ENCODE measurements around the gene AHNAK2.
"Not testable (repeated sequence)": the region's sequence is repeated elsewhere in the genome, so short reads cannot be mapped to it uniquely, and the experiment has no call there.

Gene AHNAK2

DNA sequence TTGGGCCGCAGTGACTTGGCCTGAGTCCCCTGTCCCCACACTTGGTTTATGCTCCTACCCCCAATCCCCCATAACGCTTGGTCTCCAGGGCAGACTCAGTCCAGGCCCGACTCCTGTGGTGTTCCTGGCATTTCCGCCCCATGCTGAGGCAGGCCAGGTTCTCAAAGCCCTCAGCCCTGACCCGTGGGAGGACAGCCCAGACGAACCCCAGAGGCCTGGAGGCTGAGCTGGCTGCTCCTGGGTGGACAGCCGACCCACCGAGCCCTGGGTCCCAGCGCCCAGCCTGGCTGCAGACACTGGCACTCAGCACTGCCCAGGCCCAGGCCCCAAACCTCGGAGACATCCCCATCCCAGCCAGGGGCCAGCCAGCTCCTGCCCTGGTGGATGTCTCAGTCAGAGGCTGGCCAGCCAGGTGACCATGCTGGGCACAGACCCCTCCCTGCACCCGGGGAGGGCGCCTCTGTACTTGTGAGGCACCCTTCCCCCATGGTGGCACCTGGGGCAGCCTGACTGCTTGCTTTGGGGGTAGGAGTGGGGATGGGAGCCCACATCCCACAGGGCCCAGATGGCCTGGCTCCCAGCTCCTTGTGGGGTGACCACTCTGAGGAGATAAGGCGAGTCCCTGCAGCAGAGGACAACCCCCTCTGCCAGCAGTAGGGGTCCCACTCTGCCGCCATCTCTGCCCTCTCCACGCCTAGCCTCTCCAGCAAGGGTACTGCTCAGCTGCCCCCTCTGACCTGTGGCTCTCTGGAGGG, 52.1 kb downstream of the AHNAK2 start:
- Histone ChIP-seq H3K4me1 (ENCODE audit: control insufficient read depth, insufficient read depth, low read length) (peaks cover 5% of the 10 kb centered on the region), H3K36me3 (ENCODE audit: control insufficient read depth, insufficient read depth, low read length) (no peaks in the 10 kb centered on the region), H3K27me3 (ENCODE audit: control insufficient read depth, insufficient read depth, low read length) (peaks cover 15% of the 10 kb centered on the region), H3K9me3 (ENCODE audit: control insufficient read depth, low read length) (no peaks in the 10 kb centered on the region), H3K9ac (ENCODE audit: low read length) (no peak overlapping the region), H3K4me3 (ENCODE audit: low read length) (no peak overlapping the region)

DNA sequence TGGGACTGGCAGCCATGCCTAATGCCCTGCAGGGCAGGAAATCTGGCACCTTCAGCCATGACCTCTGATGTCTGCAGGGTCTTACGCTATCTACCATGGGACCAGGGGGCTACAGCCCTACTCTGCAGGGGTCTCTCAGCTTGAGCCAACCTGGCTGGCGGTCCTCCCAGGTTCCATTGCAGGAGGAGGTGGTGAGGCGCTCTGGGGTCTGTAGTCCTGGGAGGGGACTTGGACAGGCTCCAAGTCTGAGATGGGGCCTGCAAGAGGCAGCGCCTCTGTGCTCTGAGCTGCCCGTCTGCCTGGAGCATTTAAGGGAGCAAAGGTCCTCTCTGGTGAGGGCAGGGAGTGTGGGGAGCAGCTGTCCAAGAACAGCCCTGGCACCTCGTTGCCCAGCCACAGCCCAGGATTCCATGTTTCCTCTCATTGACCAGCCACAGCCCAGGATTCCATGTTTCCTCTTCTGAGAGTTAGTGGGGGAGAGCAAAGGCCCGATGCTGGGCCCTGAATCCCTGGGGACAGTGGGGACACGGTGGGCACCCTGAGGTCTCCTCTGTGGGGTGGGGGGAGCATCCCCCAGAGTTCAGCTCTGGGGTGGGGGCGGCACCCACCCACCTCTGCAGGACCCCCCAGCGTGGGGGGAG, 52.8 kb downstream of the AHNAK2 start:
- no peak overlapping the region for H3K4me3 ChIP-seq (ENCODE audit: low read length)
- no peak overlapping the region for H3K9ac ChIP-seq (ENCODE audit: low read length)
- no peaks in the 10 kb centered on the region for H3K36me3 ChIP-seq (ENCODE audit: control insufficient read depth, insufficient read depth, low read length)
- H3K9me3 ChIP-seq (ENCODE audit: control insufficient read depth, low read length): no peaks in the 10 kb centered on the region
- H3K27me3 ChIP-seq (ENCODE audit: control insufficient read depth, insufficient read depth, low read length): peaks cover 14% of the 10 kb centered on the region
- H3K4me1 ChIP-seq (ENCODE audit: control insufficient read depth, insufficient read depth, low read length): peaks cover 5% of the 10 kb centered on the region

DNA sequence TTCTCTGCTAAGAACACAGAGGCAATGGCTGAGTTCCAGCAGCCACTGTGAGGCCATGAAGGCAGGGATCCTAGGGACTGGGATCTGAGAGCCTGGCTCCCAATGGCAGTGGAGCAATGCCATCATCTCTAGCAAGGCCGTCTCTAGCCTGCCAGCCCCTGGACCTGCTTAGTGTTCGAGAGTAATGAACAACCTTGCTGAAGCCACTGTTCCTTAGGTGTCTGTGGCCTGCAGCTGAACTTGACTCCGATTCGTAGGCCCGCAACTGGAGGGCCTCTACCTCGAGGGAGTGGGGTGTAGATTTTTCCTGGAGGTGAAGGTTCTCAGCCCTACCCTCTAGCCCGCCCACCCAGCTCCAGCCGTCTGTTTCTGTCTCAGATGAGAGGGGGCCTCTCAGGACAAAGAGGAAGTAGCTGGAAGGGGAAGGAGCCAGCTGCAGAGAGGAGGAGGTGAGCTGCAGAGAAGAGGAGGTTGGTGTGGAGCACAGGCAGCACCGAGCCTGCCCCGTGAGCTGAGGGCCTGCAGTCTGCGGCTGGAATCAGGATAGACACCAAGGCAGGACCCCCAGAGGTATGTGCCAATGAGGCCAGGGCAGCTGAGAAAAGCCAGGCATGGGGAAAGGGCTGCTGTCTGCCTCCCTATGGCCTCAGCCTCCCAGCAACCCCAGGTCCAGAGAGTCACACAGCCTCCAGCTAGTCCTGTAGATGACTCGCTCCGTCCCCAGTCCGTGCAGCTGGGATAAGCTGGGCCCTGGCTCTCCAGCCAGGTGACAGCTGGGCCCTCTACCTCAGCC, 53.6 kb downstream of the AHNAK2 start, which contains the start of gene PLD4:
Gene PLD4 (plus strand): TSS at position 459 of the 793 bp plus-strand sequence. CDS start 2,262 bp downstream, outside the sequence.
- Histone ChIP-seq H3K27me3 (ENCODE audit: control insufficient read depth, insufficient read depth, low read length) (peaks cover 11% of the 10 kb centered on the region), H3K36me3 (ENCODE audit: control insufficient read depth, insufficient read depth, low read length) (no peaks in the 10 kb centered on the region), H3K9ac (ENCODE audit: low read length) (no peak within 1 kb of the TSS), H3K9me3 (ENCODE audit: control insufficient read depth, low read length) (no peaks in the 10 kb centered on the region), H3K4me1 (ENCODE audit: control insufficient read depth, insufficient read depth, low read length) (peaks cover 5% of the 10 kb centered on the region), H3K4me3 (ENCODE audit: low read length) (no peak within 1 kb of the TSS)

DNA sequence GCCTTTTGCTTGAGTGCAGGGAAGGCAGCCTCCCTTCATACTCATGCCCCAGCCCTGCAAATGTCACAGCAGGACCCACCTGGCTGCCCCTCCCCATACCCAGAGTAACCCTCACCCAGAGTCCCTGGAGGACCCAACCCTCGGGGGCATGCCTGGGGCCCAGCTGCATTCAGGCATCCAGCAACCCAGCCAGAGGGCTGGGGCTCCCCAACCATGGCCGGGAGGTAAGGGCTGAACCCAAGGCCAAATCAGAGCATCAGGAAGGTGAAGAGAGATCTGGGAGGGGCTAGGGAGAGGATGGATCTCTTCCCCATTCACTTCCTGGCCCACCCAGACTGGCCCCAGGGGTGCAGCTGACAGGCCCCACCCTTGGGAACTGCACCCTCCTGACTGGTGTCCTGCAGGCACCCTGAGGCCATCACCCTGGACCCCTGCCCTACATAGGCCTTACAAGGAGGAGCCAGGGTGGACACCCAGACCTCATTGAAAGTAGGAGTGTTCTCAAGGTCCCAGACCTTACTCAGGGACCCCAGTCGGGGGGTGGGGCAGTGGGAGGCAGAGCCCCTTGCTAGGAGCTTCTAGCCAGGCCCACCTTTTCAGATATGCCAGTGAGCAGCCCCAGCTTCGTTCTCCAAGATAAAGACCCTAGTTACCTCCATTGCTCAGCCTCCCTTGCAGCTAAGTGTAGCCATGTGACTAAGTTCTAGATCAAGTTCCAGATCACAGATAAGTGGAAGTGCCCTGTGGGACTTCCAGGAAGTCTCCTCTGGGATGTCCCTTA, 54.3 kb downstream of the AHNAK2 start:
- Histone ChIP-seq H3K4me3 (ENCODE audit: low read length) (no peak overlapping the region), H3K36me3 (ENCODE audit: control insufficient read depth, insufficient read depth, low read length) (no peaks in the 10 kb centered on the region), H3K4me1 (ENCODE audit: control insufficient read depth, insufficient read depth, low read length) (peaks cover 5% of the 10 kb centered on the region), H3K27me3 (ENCODE audit: control insufficient read depth, insufficient read depth, low read length) (peaks cover 10% of the 10 kb centered on the region), H3K9me3 (ENCODE audit: control insufficient read depth, low read length) (no peaks in the 10 kb centered on the region), H3K9ac (ENCODE audit: low read length) (no peak overlapping the region)

DNA sequence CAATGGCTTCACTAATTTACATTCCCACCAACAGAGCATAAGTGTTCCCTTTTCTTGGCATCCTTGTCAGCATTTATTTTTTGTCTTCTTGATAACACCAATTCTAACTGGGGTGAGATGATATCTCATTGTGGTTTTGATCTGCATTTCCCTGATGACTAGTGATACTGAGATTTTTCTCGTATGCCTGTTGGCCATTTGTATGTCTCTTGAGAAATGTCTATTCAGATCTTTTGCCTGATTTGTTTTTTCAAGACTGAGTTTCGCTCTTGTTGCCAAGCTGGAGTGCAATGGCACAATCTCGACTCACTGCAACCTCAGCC, 58.2 kb downstream of the AHNAK2 start:
- Histone ChIP-seq H3K27me3 (ENCODE audit: control insufficient read depth, insufficient read depth, low read length) (no peaks in the 10 kb centered on the region), H3K4me3 (ENCODE audit: low read length) (no peak overlapping the region), H3K4me1 (ENCODE audit: control insufficient read depth, insufficient read depth, low read length) (no peaks in the 10 kb centered on the region), H3K9me3 (ENCODE audit: control insufficient read depth, low read length) (no peaks in the 10 kb centered on the region), H3K9ac (ENCODE audit: low read length) (no peak overlapping the region), H3K36me3 (ENCODE audit: control insufficient read depth, insufficient read depth, low read length) (no peaks in the 10 kb centered on the region)

DNA sequence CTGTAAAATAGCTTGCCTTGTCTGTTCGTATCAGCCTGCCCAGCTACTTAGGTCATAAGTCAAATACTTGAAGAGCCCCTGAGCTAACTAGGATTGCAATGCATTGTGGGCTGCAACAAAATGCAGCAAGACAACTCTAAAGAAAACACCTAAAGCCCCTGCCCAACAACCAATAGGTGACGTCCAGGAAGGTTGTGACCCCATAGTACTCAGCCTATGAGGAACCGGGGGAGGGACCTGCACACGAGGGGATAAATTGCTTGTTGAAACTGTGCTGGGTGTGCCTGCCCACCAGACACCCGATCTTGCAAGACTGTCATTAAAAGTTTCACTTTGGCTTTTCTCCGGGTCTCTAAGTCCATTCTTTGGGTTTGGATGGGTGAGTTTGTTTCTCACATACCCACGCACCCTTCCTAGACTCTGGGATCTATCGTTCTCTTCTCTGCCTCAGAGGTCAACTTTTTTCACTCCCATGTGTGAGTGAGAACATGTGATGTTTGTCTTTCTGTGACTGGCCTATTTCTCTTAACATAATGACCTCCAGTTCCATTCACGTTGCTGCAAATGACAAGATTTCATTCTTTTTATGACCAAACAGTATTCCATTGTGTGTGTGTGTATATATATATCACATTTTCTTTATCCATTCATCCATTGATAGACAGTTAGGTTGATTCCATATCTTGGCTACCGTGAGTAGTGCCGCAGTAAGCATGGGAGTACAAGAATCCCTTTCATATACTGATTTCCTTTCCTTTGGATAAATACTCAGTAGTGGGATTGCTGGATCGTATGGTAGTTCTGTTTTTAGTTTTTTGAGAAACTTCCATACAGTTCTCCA, 58.8 kb downstream of the AHNAK2 start:
- not testable (repeated sequence) for H3K9me3 ChIP-seq (ENCODE audit: control insufficient read depth, low read length); H3K36me3 ChIP-seq (ENCODE audit: control insufficient read depth, insufficient read depth, low read length); H3K9ac ChIP-seq (ENCODE audit: low read length); H3K4me1 ChIP-seq (ENCODE audit: control insufficient read depth, insufficient read depth, low read length); H3K4me3 ChIP-seq (ENCODE audit: low read length); H3K27me3 ChIP-seq (ENCODE audit: control insufficient read depth, insufficient read depth, low read length)

DNA sequence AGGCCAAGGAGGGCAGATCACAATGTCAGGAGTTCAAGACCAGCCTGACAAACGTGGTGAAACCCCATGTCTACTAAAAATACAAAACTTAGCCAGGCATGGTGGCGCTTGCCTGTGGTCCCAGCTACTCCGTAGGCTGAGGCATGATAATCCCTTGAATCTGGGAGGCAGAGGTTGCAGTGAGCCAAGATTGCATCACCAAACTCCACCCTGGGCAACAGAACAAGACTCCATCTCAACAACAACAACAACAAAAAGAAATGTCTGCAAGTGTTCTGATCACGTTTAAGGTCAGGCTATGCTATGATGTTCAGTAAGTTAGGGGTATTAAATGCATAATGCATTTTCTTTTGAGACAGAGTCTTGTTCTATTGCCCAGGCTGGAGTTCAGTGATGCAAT, 60.2 kb downstream of the AHNAK2 start:
- no peak overlapping the region for H3K4me3 ChIP-seq (ENCODE audit: low read length)
- no peaks in the 10 kb centered on the region for H3K27me3 ChIP-seq (ENCODE audit: control insufficient read depth, insufficient read depth, low read length)
- no peaks in the 10 kb centered on the region for H3K36me3 ChIP-seq (ENCODE audit: control insufficient read depth, insufficient read depth, low read length)
- no peaks in the 10 kb centered on the region for H3K4me1 ChIP-seq (ENCODE audit: control insufficient read depth, insufficient read depth, low read length)
- no peak overlapping the region for H3K9ac ChIP-seq (ENCODE audit: low read length)
- no peaks in the 10 kb centered on the region for H3K9me3 ChIP-seq (ENCODE audit: control insufficient read depth, low read length)

DNA sequence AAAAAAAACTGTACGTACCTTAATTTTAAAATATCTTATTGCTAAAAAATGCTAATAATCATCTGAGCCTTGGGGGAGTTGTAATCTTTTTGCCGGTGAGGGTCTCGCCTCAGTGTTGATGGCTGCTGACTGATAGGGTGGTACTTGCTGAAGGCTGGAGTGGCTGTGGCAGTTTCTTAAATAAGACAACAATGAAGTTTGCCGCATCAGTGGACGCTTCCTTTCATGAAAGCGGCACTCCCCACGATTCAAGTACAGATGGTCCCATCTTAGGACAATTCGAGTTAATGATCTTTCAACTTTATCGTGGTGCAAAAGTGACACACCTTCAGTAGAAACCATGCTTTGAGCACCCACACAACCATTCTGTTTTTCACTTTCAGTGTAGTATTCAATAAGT, 61.1 kb downstream of the AHNAK2 start:
- Histone ChIP-seq H3K4me3 (ENCODE audit: low read length) (no peak overlapping the region), H3K27me3 (ENCODE audit: control insufficient read depth, insufficient read depth, low read length) (no peaks in the 10 kb centered on the region), H3K36me3 (ENCODE audit: control insufficient read depth, insufficient read depth, low read length) (no peaks in the 10 kb centered on the region), H3K9ac (ENCODE audit: low read length) (no peak overlapping the region), H3K4me1 (ENCODE audit: control insufficient read depth, insufficient read depth, low read length) (no peaks in the 10 kb centered on the region), H3K9me3 (ENCODE audit: control insufficient read depth, low read length) (no peaks in the 10 kb centered on the region)

DNA sequence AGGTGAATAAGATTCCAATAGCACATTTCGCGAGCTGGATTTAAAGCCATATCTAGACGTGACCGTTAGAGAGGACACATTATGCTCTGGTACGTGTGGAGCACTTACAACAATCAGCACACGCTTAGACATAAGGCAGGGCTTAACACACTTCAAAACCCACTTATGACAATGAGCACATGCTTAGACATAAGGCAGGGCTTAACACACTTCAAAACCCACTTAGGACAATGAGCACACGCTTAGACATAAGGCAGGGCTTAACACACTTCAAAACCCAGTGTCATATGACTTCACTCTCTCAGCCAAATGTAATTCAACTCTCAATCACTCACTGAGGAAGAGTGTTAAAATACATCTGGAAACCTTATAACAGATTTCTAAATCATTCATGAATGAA, 64.7 kb downstream of the AHNAK2 start:
- H3K27me3 ChIP-seq (ENCODE audit: control insufficient read depth, insufficient read depth, low read length): no peaks in the 10 kb centered on the region
- H3K9ac ChIP-seq (ENCODE audit: low read length): no peak overlapping the region
- no peaks in the 10 kb centered on the region for H3K36me3 ChIP-seq (ENCODE audit: control insufficient read depth, insufficient read depth, low read length)
- H3K4me1 ChIP-seq (ENCODE audit: control insufficient read depth, insufficient read depth, low read length): no peaks in the 10 kb centered on the region
- H3K9me3 ChIP-seq (ENCODE audit: control insufficient read depth, low read length): no peaks in the 10 kb centered on the region
- no peak overlapping the region for H3K4me3 ChIP-seq (ENCODE audit: low read length)

DNA sequence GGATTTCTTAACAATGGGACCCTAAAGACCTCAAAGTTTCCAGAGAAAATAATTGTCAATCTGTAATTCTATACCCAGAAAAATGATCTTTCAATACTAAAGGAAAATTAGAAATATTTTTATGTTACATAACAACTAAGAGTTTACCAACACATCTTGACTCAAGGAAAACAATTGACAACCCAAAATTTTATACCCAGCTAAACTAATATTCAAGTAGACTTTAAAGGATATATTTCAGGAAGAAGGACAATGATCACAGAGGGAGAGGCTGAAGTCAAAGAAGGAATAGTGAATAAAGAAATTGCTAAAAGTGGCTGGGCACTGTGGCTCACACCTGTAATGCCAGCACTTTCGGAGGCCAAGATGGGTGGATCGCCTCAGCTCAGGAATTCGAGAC, 66.1 kb downstream of the AHNAK2 start:
- Histone ChIP-seq H3K4me3 (ENCODE audit: low read length) (no peak overlapping the region), H3K9me3 (ENCODE audit: control insufficient read depth, low read length) (no peaks in the 10 kb centered on the region), H3K4me1 (ENCODE audit: control insufficient read depth, insufficient read depth, low read length) (no peaks in the 10 kb centered on the region), H3K27me3 (ENCODE audit: control insufficient read depth, insufficient read depth, low read length) (no peaks in the 10 kb centered on the region), H3K36me3 (ENCODE audit: control insufficient read depth, insufficient read depth, low read length) (no peaks in the 10 kb centered on the region), H3K9ac (ENCODE audit: low read length) (no peak overlapping the region)

DNA sequence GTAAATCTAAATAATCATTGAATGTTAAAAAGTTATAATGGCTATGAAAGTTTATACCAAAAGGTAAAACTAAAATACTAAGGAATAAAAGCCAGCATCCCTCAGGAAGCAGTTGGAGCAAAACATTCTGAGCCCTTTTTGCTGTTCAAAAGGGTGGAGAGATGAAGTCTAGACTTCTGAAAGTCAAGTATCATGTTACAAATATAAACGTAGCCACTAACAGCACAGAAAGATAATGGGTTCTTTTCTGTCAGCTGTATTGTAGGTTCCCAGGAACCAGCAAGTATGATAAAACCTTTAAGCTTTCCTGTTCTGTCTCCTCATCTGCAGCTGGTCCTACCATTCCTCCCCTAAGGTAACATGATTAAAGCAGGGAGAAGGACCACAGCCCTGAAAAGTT, 69.9 kb downstream of the AHNAK2 start:
- Histone ChIP-seq H3K9me3 (ENCODE audit: control insufficient read depth, low read length) (no peaks in the 10 kb centered on the region), H3K4me1 (ENCODE audit: control insufficient read depth, insufficient read depth, low read length) (no peaks in the 10 kb centered on the region), H3K36me3 (ENCODE audit: control insufficient read depth, insufficient read depth, low read length) (no peaks in the 10 kb centered on the region), H3K27me3 (ENCODE audit: control insufficient read depth, insufficient read depth, low read length) (peaks cover 8% of the 10 kb centered on the region), H3K9ac (ENCODE audit: low read length) (no peak overlapping the region), H3K4me3 (ENCODE audit: low read length) (no peak overlapping the region)
